Endothelial cell of umbilical vein (primary cell): ENCODE data around the gene ANAPC2. TPM values are rescaled to one million over a fixed set of nuclear protein-coding genes. Genes with fewer than 3 reads are reported as not detected.

Source experiments
- BruUV-seq: library from RNA; stranded (reverse); fragments of 400-500 nt; replicated peaks from 2 replicates; lab custom pipeline; 2021; lab: Mats Ljungman, UMichigan
- CTCF ChIA-PET: fragments of 300-600, 350-600 bp; sonication (Branson Sonifier 250); formaldehyde crosslinking; loops from one replicate; lab custom pipeline; 2021; ENCODE audit warnings: antibody characterized with exemption, inconsistent platforms; lab: Charles Lee
- POLR2A ChIA-PET: fragments of 300-600, 350-600 bp; sonication (Branson Sonifier 250); formaldehyde crosslinking; loops from one replicate; lab custom pipeline; 2021; ENCODE audit warnings: antibody characterized with exemption, inconsistent platforms; lab: Charles Lee
- DNase-seq: peaks from one replicate; pipeline ENCODE4 v3.0.0-alpha.2; 2011; ENCODE audit warnings: low read depth, low spot score
- FAIRE-seq: peaks from 2 replicates; lab custom pipeline; 2011; peaks lifted over from hg19 to GRCh38; lab: Jason Lieb, UNC
- H2AFZ ChIP-seq: 2 replicates; pipeline ENCODE4 v1.6.0; 2012; ENCODE audit warnings: low read depth, low read length, control low read depth, inconsistent platforms
- H3K27ac ChIP-seq: 2 replicates; pipeline ENCODE4 v1.5.1; 2011; ENCODE audit warnings: low read depth, mild to moderate bottlenecking, control low read depth, low read length, moderate library complexity; ENCODE audit not compliant: insufficient read depth
- H3K27me3 ChIP-seq, 2 experiments: 2 replicates each; pipeline versions ENCODE4 v1.6.0 to v1.6.1; 2011; ENCODE audit warnings: low read length in 2 of 2, mixed read lengths in 1 of 2; ENCODE audit not compliant: control insufficient read depth in 2 of 2, insufficient read depth in 2 of 2
- H3K36me3 ChIP-seq, 2 experiments: 2 replicates in 1 of 2; 3 replicates in 1 of 2; pipeline ENCODE4 v1.5.1; 2011; ENCODE audit warnings: low read length in 2 of 2, mild to moderate bottlenecking in 1 of 2, moderate library complexity in 1 of 2; ENCODE audit not compliant: control insufficient read depth in 2 of 2, insufficient read depth in 2 of 2; ENCODE audit errors: extremely low read depth in 1 of 2
- H3K4me1 ChIP-seq: 3 replicates; pipeline ENCODE4 v1.5.1; 2011; ENCODE audit warnings: mild to moderate bottlenecking, low read length; ENCODE audit not compliant: control insufficient read depth, insufficient read depth; ENCODE audit errors: extremely low read depth
- H3K4me2 ChIP-seq: 2 replicates; pipeline ENCODE4 v1.6.1; 2011; ENCODE audit warnings: low read length, control low read depth, mixed read lengths; ENCODE audit not compliant: insufficient read depth
- H3K4me3 ChIP-seq, 3 experiments: fragments of 200-600 bp in 1 of 3; sonication (generic), shearing (Covaris generic) in 1 of 3; replicated peaks in 1 of 3; 2 replicates each; pipeline ENCODE4 v1.5.1; 2011 to 2016; ENCODE audit warnings: control low read depth in 3 of 3, low read length in 3 of 3, mild to moderate bottlenecking in 2 of 3, inconsistent platforms in 1 of 3, low read depth in 1 of 3, moderate library complexity in 1 of 3; ENCODE audit not compliant: insufficient read depth in 1 of 3
- H3K79me2 ChIP-seq: 2 replicates; pipeline ENCODE4 v1.6.0; 2012; ENCODE audit warnings: low read length, inconsistent platforms; ENCODE audit not compliant: control insufficient read depth, insufficient read depth
- H3K9ac ChIP-seq: replicated peaks from 2 replicates; pipeline ENCODE3; 2011; ENCODE audit warnings: low read length, control low read depth; ENCODE audit not compliant: insufficient read depth; ENCODE audit errors: extremely low read depth
- H3K9me1 ChIP-seq: replicated peaks from 3 replicates; pipeline ENCODE4 v1.6.0; 2011; ENCODE audit warnings: mild to moderate bottlenecking, low read length; ENCODE audit not compliant: control insufficient read depth, insufficient read depth; ENCODE audit errors: extremely low read depth
- H3K9me3 ChIP-seq: replicated peaks from 2 replicates; pipeline ENCODE4 v1.5.1; 2012; ENCODE audit warnings: low read length, inconsistent platforms; ENCODE audit not compliant: control insufficient read depth, insufficient read depth
- H4K20me1 ChIP-seq: replicated peaks from 2 replicates; pipeline ENCODE3; 2011; ENCODE audit warnings: mild to moderate bottlenecking, low read length; ENCODE audit not compliant: control insufficient read depth, insufficient read depth; ENCODE audit errors: extremely low read depth
- CTCF ChIP-seq, 2 donors: IDR thresholded peaks; 1 replicate in 1 of 2; 2 replicates in 1 of 2; pipeline ENCODE4 v1.5.1; 2011; ENCODE audit warnings: low read length in 2 of 2, mild to moderate bottlenecking in 2 of 2, moderate library complexity in 2 of 2, control low read depth in 1 of 2, inconsistent platforms in 1 of 2, low read depth in 1 of 2; ENCODE audit not compliant: insufficient read depth in 1 of 2; ENCODE audit errors: extremely low read depth in 1 of 2
- EZH2 ChIP-seq: IDR thresholded peaks from 2 replicates; pipeline ENCODE4 v1.6.1; 2012; ENCODE audit warnings: borderline replicate concordance, low read depth, mild to moderate bottlenecking, moderate library complexity, low read length, inconsistent platforms; ENCODE audit not compliant: severe bottlenecking
- FOS ChIP-seq: IDR thresholded peaks from 2 replicates; pipeline ENCODE4 v1.6.1; 2011; ENCODE audit warnings: mild to moderate bottlenecking, low read length, moderate library complexity, borderline replicate concordance; ENCODE audit not compliant: insufficient read depth
- GATA2 ChIP-seq: IDR thresholded peaks from 2 replicates; pipeline ENCODE4 v1.7.0; 2011; ENCODE audit warnings: low read depth, mild to moderate bottlenecking, moderate library complexity, mixed read lengths, low read length; ENCODE audit not compliant: insufficient read length, insufficient read depth
- JUN ChIP-seq: IDR thresholded peaks from 2 replicates; pipeline ENCODE4 v1.6.1; 2011; ENCODE audit warnings: borderline replicate concordance, low read depth; ENCODE audit not compliant: insufficient read length, insufficient read depth
- MYC ChIP-seq: IDR thresholded peaks from one replicate; pipeline ENCODE4 v1.6.1; 2011; ENCODE audit warnings: mild to moderate bottlenecking, low read depth, low read length
- POLR2A ChIP-seq: IDR thresholded peaks from 2 replicates; pipeline ENCODE4 v1.6.1; 2012; ENCODE audit warnings: low read depth, mild to moderate bottlenecking, control low read depth, low read length
- POLR2AphosphoS5 ChIP-seq: IDR thresholded peaks from 2 replicates; pipeline ENCODE4 v1.6.1; 2012; ENCODE audit warnings: low read depth, mild to moderate bottlenecking, control low read depth, low read length, moderate library complexity; ENCODE audit not compliant: insufficient read depth
- dilution Hi-C: fragments of 300-500 bp; cut with MboI; formaldehyde crosslinking; loops from one replicate; pipeline ENCODE4 v1.15.0; 2019; ENCODE audit warnings: low sequenced_read_pairs; ENCODE audit not compliant: extremely low pct_ligation_motif_present
- intact Hi-C: fragments of 100-400 bp; cut with micrococcal nuclease; formaldehyde crosslinking; loops from one replicate; pipeline ENCODE4 v1.10.0; 2022
- polyA plus RNA-seq, 4 experiments: library from polyadenylated mRNA; depleted of rRNA in 3 of 4; stranded (reverse) in 3 of 4; unstranded in 1 of 4; fragments of >200 nt; gene quantifications; 2 replicates each; pipeline versions ENCODE4 v1.2.1 to v1.2.3, GENCODE V29; 2011 to 2012; ENCODE audit warnings: missing spikeins in 1 of 4
- total RNA-seq: library from RNA; stranded (reverse); gene quantifications from 2 replicates; pipeline ENCODE4 v1.2.3, GENCODE V29; 2021
- TF ChIP-seq, protein P1 (sequence below): IDR thresholded peaks from 2 replicates; pipeline ENCODE4 v1.6.1; 2011; ENCODE audit not compliant: insufficient read depth, insufficient read length

Gene ANAPC2
- total and polyA plus RNA-seq, 2 donors (not counting 3 experiments of a cell fraction or from before 2014, with no cell fraction given): 44.8 to 69.2 TPM

DNA sequence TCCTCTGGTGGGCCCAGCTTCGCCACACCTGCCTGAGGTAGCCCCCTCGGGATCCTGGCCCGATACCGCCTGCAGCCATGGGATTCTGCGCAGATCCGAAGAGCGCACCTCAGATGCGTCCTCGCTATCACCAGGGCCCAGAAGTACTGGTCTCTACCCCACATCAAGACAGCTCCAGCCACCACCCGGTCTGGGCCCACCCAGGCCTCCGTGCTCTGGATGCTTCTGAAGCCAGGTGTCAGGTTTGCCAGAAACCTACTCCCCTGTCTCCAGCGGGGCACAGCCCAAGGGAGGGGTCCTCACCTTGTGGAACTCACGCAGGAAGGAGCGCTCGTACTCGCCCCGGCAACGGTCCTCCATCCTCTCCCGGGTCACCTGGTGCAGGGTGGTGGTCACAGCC, 2.4 kb downstream of the ANAPC2 start:
- H3K27ac ChIP-seq: no peak overlapping the region
- CTCF ChIA-PET: no interaction called here
- POLR2A ChIA-PET: no interaction called here
- FAIRE-seq (no peak), DNase-seq (no peak)
- no peak overlapping the region for H3K4me3 ChIP-seq
- intact Hi-C loops: no loop called here
- no peaks in the 10 kb centered on the region for H3K9me1 ChIP-seq
- H3K27me3 ChIP-seq: no peaks in the 10 kb centered on the region
- TF ChIP-seq JUN (no peak), GATA2 (no peak), POLR2AphosphoS5 (no peak), MYC (no peak), POLR2A (no peak), FOS (no peak), CTCF (IDR thresholded peaks at IDR 0.05; ENCODE audit: extremely low read depth in 1 of 2, insufficient read depth in 1 of 2, low read depth in 1 of 2, low read length in 2 of 2) (no peak), EZH2 (no peak)
- TF ChIP-seq, protein P1, sequence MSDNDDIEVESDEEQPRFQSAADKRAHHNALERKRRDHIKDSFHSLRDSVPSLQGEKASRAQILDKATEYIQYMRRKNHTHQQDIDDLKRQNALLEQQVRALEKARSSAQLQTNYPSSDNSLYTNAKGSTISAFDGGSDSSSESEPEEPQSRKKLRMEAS: no peak
- H3K36me3 ChIP-seq: peaks cover 0 to 43% of the 10 kb centered on the region in 2 experiments
- dilution Hi-C loops: no loop called here
- H3K9me3 ChIP-seq: no peaks in the 10 kb centered on the region
- H3K79me2 ChIP-seq: peaks cover 33% of the 10 kb centered on the region
- no peaks in the 10 kb centered on the region for H4K20me1 ChIP-seq
- H3K9ac ChIP-seq: no peak overlapping the region
- peaks cover 17% of the 10 kb centered on the region for H3K4me1 ChIP-seq
- no TSS peak for BruUV-seq
- H3K4me2 ChIP-seq: no peak overlapping the region
- H2AFZ ChIP-seq: no peak overlapping the region
